ENCODE data around the gene ARPC5.

ARPC5 gene

DNA sequence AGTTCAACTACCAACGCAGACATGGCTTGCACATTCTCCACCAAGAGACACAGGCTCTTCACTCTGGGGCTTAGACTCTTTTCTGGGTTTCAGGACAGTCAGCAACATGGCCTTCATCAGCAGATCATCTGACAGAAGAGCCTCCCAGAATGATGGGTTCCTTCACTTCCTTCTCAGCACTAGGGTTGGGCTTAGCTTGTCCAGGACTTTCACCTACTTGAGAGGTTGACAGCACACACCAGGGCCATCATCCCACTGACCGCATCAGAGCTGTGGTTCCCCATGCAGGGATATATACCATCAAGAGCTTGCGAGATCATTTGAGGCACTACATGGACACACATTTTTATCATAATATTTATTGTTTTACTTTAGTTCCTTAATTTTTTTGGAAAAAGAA, 34.9 kb downstream of the ARPC5 start:
- Histone ChIP-seq H3K9me2 (ENCODE audit: low read depth, low read length) (no peaks in the 10 kb centered on the region), H4K20me1 (ENCODE audit: insufficient read depth, low read length) (no peaks in the 10 kb centered on the region), H3K27ac (ENCODE audit: low read depth, low read length, poor library complexity, severe bottlenecking) (no peak overlapping the region), H3K9me3 (ENCODE audit: low read length) (no peaks in the 10 kb centered on the region), H3K36me3 (ENCODE audit: insufficient read depth, low read length) (no peaks in the 10 kb centered on the region), H3F3A (ENCODE audit: insufficient read depth, low read length) (no peaks in the 10 kb centered on the region), H3K27me3 (ENCODE audit: insufficient read depth, low read length) (no peaks in the 10 kb centered on the region; the same call in 1 of the 2 replicates), H3K79me2 (ENCODE audit: insufficient read depth, low read length) (no peaks in the 10 kb centered on the region), H3K4me2 (ENCODE audit: low read length) (no peak overlapping the region), H3K4me3 (ENCODE audit: low read depth, low read length, poor library complexity, severe bottlenecking) (no peak overlapping the region), H3K9ac (ENCODE audit: low read length) (no peak overlapping the region), H3K4me1 (ENCODE audit: insufficient read depth, low read length, severe bottlenecking) (peaks cover 9% of the 10 kb centered on the region), H2AFZ (ENCODE audit: low read length) (no peak overlapping the region)
- no peak for TF ChIP-seq EZH2 (IDR thresholded peaks at IDR 0.05; ENCODE audit: borderline replicate concordance, low read length)
- TF ChIP-seq, protein P1, sequence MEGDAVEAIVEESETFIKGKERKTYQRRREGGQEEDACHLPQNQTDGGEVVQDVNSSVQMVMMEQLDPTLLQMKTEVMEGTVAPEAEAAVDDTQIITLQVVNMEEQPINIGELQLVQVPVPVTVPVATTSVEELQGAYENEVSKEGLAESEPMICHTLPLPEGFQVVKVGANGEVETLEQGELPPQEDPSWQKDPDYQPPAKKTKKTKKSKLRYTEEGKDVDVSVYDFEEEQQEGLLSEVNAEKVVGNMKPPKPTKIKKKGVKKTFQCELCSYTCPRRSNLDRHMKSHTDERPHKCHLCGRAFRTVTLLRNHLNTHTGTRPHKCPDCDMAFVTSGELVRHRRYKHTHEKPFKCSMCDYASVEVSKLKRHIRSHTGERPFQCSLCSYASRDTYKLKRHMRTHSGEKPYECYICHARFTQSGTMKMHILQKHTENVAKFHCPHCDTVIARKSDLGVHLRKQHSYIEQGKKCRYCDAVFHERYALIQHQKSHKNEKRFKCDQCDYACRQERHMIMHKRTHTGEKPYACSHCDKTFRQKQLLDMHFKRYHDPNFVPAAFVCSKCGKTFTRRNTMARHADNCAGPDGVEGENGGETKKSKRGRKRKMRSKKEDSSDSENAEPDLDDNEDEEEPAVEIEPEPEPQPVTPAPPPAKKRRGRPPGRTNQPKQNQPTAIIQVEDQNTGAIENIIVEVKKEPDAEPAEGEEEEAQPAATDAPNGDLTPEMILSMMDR (IDR thresholded peaks at IDR 0.05; ENCODE audit: low read length) = no peak

DNA sequence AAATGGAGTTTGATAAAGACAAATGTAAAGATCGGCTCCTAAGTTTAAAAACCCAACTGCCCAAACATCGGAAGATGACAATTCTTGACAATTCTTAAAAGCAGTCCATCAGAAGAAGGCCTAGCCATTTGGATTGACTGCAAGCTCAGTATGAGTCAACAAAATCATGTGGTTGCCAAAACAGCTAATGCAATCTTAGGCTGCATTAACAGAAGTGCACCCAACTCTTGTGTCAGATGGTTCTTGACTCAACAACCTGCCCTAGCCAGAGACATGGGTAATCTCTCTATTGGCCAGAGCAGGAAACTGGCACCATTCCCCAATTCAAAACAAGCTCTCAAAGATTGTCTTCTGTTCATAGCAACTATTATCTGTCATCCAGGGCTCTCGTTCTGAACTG, 35.4 kb downstream of the ARPC5 start:
- Histone ChIP-seq H3F3A (ENCODE audit: insufficient read depth, low read length) (no peaks in the 10 kb centered on the region), H2AFZ (ENCODE audit: low read length) (no peak overlapping the region), H3K9ac (ENCODE audit: low read length) (no peak overlapping the region), H3K4me2 (ENCODE audit: low read length) (no peak overlapping the region), H3K9me3 (ENCODE audit: low read length) (no peaks in the 10 kb centered on the region), H3K9me2 (ENCODE audit: low read depth, low read length) (no peaks in the 10 kb centered on the region), H3K79me2 (ENCODE audit: insufficient read depth, low read length) (no peaks in the 10 kb centered on the region), H4K20me1 (ENCODE audit: insufficient read depth, low read length) (no peaks in the 10 kb centered on the region), H3K4me1 (ENCODE audit: insufficient read depth, low read length, severe bottlenecking) (peaks cover 9% of the 10 kb centered on the region), H3K36me3 (ENCODE audit: insufficient read depth, low read length) (no peaks in the 10 kb centered on the region), H3K4me3 (ENCODE audit: low read depth, low read length, poor library complexity, severe bottlenecking) (no peak overlapping the region), H3K27ac (ENCODE audit: low read depth, low read length, poor library complexity, severe bottlenecking) (no peak overlapping the region), H3K27me3 (ENCODE audit: insufficient read depth, low read length) (no peaks in the 10 kb centered on the region; the same call in 1 of the 2 replicates)
- no peak for TF ChIP-seq EZH2 (IDR thresholded peaks at IDR 0.05; ENCODE audit: borderline replicate concordance, low read length)
- TF ChIP-seq, protein P1 (IDR thresholded peaks at IDR 0.05; ENCODE audit: low read length) = no peak

DNA sequence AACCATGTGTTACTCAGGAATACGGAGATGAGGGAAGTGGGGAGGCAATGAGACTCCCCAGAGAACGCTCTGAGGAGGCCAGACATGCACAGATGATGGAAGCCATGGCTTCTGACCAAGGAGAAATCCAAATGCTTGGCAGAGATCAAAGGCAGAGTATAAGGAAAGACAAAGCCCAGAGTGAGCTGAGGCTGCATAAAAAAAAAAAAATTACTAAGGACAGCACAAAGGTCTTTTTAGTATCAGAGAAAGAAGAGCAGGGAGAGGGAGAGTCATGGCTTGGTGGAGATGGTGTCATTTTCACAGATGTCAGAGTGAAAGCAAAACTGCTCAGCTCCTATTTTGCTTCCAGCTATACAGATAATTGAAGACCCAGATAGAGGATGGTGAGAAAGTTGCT, 37.2 kb downstream of the ARPC5 start:
- Histone ChIP-seq H3K9me2 (ENCODE audit: low read depth, low read length) (no peaks in the 10 kb centered on the region), H3K36me3 (ENCODE audit: insufficient read depth, low read length) (no peaks in the 10 kb centered on the region), H4K20me1 (ENCODE audit: insufficient read depth, low read length) (no peaks in the 10 kb centered on the region), H3K4me3 (ENCODE audit: low read depth, low read length, poor library complexity, severe bottlenecking) (no peak overlapping the region), H3K4me2 (ENCODE audit: low read length) (no peak overlapping the region), H3K9ac (ENCODE audit: low read length) (no peak overlapping the region), H3F3A (ENCODE audit: insufficient read depth, low read length) (no peaks in the 10 kb centered on the region), H3K27ac (ENCODE audit: low read depth, low read length, poor library complexity, severe bottlenecking) (no peak overlapping the region), H3K4me1 (ENCODE audit: insufficient read depth, low read length, severe bottlenecking) (no peaks in the 10 kb centered on the region), H3K79me2 (ENCODE audit: insufficient read depth, low read length) (no peaks in the 10 kb centered on the region), H2AFZ (ENCODE audit: low read length) (no peak overlapping the region), H3K9me3 (ENCODE audit: low read length) (no peaks in the 10 kb centered on the region), H3K27me3 (ENCODE audit: insufficient read depth, low read length) (no peaks in the 10 kb centered on the region; the same call in 1 of the 2 replicates)
- TF ChIP-seq, protein P1 (IDR thresholded peaks at IDR 0.05; ENCODE audit: low read length) = no peak
- TF ChIP-seq EZH2 (IDR thresholded peaks at IDR 0.05; ENCODE audit: borderline replicate concordance, low read length) = no peak

Data from OCI-LY1 (cell line).